CD4-positive, alpha-beta T cell (primary cell): Measurements from ENCODE around the gene CRTAC1. TPM values are rescaled to one million over a fixed set of nuclear protein-coding genes. Genes with fewer than 3 reads are reported as not detected.
"Not testable (repeated sequence)": the region's sequence is repeated elsewhere in the genome, so short reads cannot be mapped to it uniquely, and the experiment has no call there.

ENCODE experiments used
- ATAC-seq: fragments of 200-7000 bp; cut with Tn5 transposase; one replicate; pipeline ENCODE4 v1.10.0; 2022; ENCODE audit warnings: mild to moderate bottlenecking; ENCODE audit not compliant: poor library complexity
- CTCF ChIA-PET: fragments of 350-600 bp; sonication (Branson Sonifier 250); formaldehyde crosslinking; loops from one replicate; lab custom pipeline; 2021; ENCODE audit warnings: antibody characterized with exemption, inconsistent platforms; lab: Charles Lee
- POLR2A ChIA-PET: fragments of 350-600 bp; sonication (Branson Sonifier 250); formaldehyde crosslinking; loops from one replicate; lab custom pipeline; 2021; ENCODE audit warnings: antibody characterized with exemption, inconsistent platforms; lab: Charles Lee
- DNase-seq, 14 experiments: peaks; one replicate each; pipeline ENCODE4 v3.0.0-alpha.2; 2013 to 2020; ENCODE audit warnings: mixed read lengths in 2 of 14
- H3K27ac ChIP-seq, 2 donors: one replicate each; pipeline versions ENCODE4 v1.5.1 to v1.7.0; 2013; ENCODE audit warnings: low read length in 2 of 2, low read depth in 1 of 2, mild to moderate bottlenecking in 1 of 2
- H3K27me3 ChIP-seq, 2 experiments: 1 replicate in 1 of 2; 2 replicates in 1 of 2; pipeline versions ENCODE4 v1.6.1 to v1.7.0; 2013; ENCODE audit warnings: low read length in 2 of 2, control low read depth in 1 of 2, mild to moderate bottlenecking in 1 of 2, moderate library complexity in 1 of 2; ENCODE audit not compliant: insufficient read depth in 2 of 2, control insufficient read depth in 1 of 2
- H3K36me3 ChIP-seq: one replicate; pipeline ENCODE4 v1.6.1; 2013; ENCODE audit warnings: low read length, control low read depth; ENCODE audit not compliant: insufficient read depth
- H3K4me1 ChIP-seq: one replicate; pipeline ENCODE4 v1.6.1; 2013; ENCODE audit warnings: low read length, control low read depth; ENCODE audit not compliant: insufficient read depth
- H3K4me3 ChIP-seq: one replicate; pipeline ENCODE4 v1.5.1; 2013; ENCODE audit warnings: mild to moderate bottlenecking, low read length, moderate library complexity
- H3K9me3 ChIP-seq, 2 experiments: 1 replicate in 1 of 2; 2 replicates in 1 of 2; pipeline versions ENCODE4 v1.6.1 to v1.7.0; 2013; ENCODE audit warnings: low read length in 2 of 2, mild to moderate bottlenecking in 2 of 2, control low read depth in 1 of 2, moderate library complexity in 1 of 2; ENCODE audit not compliant: control insufficient read depth in 1 of 2, insufficient read depth in 1 of 2
- H3K27ac Mint-ChIP-seq: one replicate; pipeline ENCODE4 v1.8.0; 2020; ENCODE audit warnings: mixed read lengths
- H3K27me3 Mint-ChIP-seq: one replicate; pipeline ENCODE4 v1.8.0; 2021; ENCODE audit warnings: mixed read lengths
- H3K36me3 Mint-ChIP-seq: one replicate; pipeline ENCODE4 v1.8.0; 2021; ENCODE audit warnings: low read depth, mixed read lengths
- H3K4me1 Mint-ChIP-seq: one replicate; pipeline ENCODE4 v1.8.0; 2021; ENCODE audit warnings: low read depth, mixed read lengths
- H3K4me3 Mint-ChIP-seq: one replicate; pipeline ENCODE4 v1.8.0; 2020; ENCODE audit warnings: mild to moderate bottlenecking, mixed read lengths
- H3K9me3 Mint-ChIP-seq: one replicate; pipeline ENCODE4 v1.8.0; 2020; ENCODE audit warnings: mixed read lengths
- intact Hi-C, 2 experiments: fragments of 100-400 bp; cut with DNase I in 1 of 2; cut with micrococcal nuclease in 1 of 2; formaldehyde crosslinking; loops; one replicate each; pipeline versions ENCODE4 v1.15.1 to v1.9.0; 2023 to 2025; cut with DNase I, micrococcal nuclease
- total RNA-seq, 174 experiments: library from RNA in 2 of 174; stranded (reverse) in 2 of 174; gene quantifications; one replicate each; pipeline ENCODE4 v1.2.3 and lab custom pipeline; 2021 to 2026
- TF ChIP-seq, protein P1 (sequence below): fragments of 200-600 bp; IDR thresholded peaks from one replicate; pipeline ENCODE4 v1.8.0; 2022; ENCODE audit warnings: antibody characterized with exemption, mild to moderate bottlenecking

The CRTAC1 gene
- total RNA-seq, 2 experiments from 2014 or later = not detected

DNA sequence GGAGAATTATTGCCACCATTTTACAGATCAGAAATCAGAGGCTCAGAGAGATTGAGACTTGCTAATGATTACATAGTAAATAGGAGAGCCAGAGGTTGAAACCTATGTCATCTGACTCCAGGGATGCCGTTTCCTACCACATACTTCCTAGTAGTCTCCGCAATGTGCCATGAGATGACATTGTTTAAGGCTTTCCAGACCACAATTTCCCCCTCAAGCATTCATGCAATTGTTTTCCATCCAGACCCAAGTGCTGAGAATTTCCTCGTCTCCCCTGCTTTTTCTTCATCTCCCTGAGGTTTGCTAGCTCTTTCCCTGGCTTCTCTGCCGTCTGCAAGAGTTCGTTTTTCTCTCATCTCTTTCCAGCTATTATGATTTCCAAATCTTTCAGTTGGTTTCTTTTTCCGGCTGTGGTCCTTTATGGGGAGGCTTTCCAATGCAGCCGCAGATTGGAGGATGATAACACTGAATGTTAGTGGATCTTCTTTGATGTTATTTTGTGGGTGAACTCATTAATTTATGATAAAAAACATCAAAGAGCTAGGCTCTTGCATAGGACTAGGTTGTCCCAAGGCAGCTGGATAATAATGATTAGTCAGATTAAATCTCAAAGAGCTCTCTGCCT is 187.7 kb downstream of the CRTAC1 start:
- H3K4me3 ChIP-seq = no peak overlapping the region
- no peak overlapping the region for H3K27ac Mint-ChIP-seq
- POLR2A ChIA-PET = no interaction called here
- H3K27me3 ChIP-seq = no peaks in the 10 kb centered on the region
- H3K36me3 Mint-ChIP-seq = no peaks in the 10 kb centered on the region
- no peak overlapping the region for H3K4me3 Mint-ChIP-seq
- H3K27ac ChIP-seq = no peak overlapping the region
- DNase-seq (no peak), ATAC-seq (no peak)
- H3K4me1 Mint-ChIP-seq = peaks cover 20% of the 10 kb centered on the region
- no peaks in the 10 kb centered on the region for H3K27me3 Mint-ChIP-seq
- CTCF ChIA-PET = no interaction called here
- H3K4me1 ChIP-seq = no peaks in the 10 kb centered on the region
- no peaks in the 10 kb centered on the region for H3K9me3 Mint-ChIP-seq
- H3K36me3 ChIP-seq = no peaks in the 10 kb centered on the region
- intact Hi-C loops = no loop called here
- peaks cover 0 to 7% of the 10 kb centered on the region in 2 experiments for H3K9me3 ChIP-seq
- TF ChIP-seq, protein P1, sequence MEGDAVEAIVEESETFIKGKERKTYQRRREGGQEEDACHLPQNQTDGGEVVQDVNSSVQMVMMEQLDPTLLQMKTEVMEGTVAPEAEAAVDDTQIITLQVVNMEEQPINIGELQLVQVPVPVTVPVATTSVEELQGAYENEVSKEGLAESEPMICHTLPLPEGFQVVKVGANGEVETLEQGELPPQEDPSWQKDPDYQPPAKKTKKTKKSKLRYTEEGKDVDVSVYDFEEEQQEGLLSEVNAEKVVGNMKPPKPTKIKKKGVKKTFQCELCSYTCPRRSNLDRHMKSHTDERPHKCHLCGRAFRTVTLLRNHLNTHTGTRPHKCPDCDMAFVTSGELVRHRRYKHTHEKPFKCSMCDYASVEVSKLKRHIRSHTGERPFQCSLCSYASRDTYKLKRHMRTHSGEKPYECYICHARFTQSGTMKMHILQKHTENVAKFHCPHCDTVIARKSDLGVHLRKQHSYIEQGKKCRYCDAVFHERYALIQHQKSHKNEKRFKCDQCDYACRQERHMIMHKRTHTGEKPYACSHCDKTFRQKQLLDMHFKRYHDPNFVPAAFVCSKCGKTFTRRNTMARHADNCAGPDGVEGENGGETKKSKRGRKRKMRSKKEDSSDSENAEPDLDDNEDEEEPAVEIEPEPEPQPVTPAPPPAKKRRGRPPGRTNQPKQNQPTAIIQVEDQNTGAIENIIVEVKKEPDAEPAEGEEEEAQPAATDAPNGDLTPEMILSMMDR = no peak

DNA sequence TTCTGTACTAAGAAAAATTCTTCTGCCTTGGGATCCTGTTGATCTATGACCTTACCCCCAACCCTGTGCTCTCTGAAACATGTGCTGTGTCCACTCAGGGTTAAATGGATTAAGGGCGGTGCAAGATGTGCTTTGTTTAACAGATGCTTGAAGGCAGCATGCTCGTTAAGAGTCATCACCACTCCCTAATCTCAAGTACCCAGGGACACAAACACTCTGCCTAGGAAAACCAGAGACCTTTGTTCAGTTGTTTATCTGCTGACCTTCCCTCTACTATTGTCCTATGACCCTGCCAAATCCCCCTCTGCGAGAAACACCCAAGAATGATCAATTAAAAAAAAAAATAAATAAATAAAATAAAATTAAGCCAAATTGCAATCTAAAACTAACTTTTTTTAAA is 188.3 kb downstream of the CRTAC1 start:
- H3K27me3 ChIP-seq, H3K27ac ChIP-seq, H3K4me3 Mint-ChIP-seq, H3K36me3 Mint-ChIP-seq, H3K9me3 ChIP-seq, CTCF ChIA-PET, H3K27ac Mint-ChIP-seq, intact Hi-C loops, H3K9me3 Mint-ChIP-seq, H3K27me3 Mint-ChIP-seq, ATAC-seq, H3K4me1 ChIP-seq, POLR2A ChIA-PET, H3K36me3 ChIP-seq, DNase-seq, H3K4me3 ChIP-seq: not testable (repeated sequence)
- peaks cover 20% of the 10 kb centered on the region for H3K4me1 Mint-ChIP-seq

DNA sequence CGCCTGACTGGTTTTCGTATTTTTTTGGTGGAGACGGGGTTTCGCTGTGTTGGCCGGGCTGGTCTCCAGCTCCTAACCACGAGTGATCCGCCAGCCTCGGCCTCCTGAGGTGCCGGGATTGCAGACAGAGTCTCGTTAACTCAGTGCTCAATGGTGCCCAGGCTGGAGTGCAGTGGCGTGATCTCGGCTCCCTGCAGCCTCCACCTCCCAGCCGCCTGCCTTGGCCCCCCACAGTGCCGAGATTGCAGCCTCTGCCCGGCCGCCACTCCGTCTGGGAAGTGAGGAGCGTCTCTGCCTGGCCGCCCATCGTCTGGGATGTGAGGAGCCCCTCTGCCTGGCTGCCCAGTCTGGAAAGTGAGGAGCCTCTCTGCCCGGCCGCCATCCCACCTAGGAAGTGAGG is 189.3 kb downstream of the CRTAC1 start:
- intact Hi-C loops, CTCF ChIA-PET: not testable (repeated sequence)
- H3K4me1 Mint-ChIP-seq = peaks cover 20% of the 10 kb centered on the region

DNA sequence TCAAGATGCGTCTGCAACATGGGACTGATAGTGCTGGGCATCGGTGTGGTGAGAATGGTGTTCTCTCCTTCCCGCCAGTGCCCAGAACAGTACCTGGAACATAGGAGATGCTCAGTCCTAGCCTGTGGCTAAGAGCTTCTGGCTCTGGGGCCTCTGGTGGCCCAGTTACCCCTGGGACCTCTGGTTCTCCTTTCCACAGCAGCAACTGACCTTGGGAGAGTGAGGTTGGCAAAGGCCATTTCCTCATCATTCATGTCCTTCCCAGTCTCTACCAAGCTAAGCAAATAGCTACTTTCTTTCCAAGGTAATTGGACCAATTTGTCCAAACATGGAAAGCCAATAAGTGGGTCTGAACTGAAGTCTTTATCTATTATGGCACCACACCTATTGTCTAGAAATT is 192.3 kb downstream of the CRTAC1 start:
- H3K9me3 Mint-ChIP-seq = no peaks in the 10 kb centered on the region
- H3K4me3 ChIP-seq = no peak overlapping the region
- no peak overlapping the region for H3K27ac ChIP-seq
- ChIA-PET POLR2A (no interaction called here), CTCF (no interaction called here)
- intact Hi-C loops = no loop called here
- H3K27ac Mint-ChIP-seq = no peak overlapping the region
- TF ChIP-seq, protein P1 = no peak
- peaks cover 0 to 7% of the 10 kb centered on the region in 2 experiments for H3K9me3 ChIP-seq
- peaks cover 15% of the 10 kb centered on the region for H3K4me1 Mint-ChIP-seq
- DNase-seq = no peak
- no peaks in the 10 kb centered on the region for H3K27me3 ChIP-seq
- H3K4me1 ChIP-seq = no peaks in the 10 kb centered on the region
- no peak for ATAC-seq
- H3K27me3 Mint-ChIP-seq = no peaks in the 10 kb centered on the region
- H3K4me3 Mint-ChIP-seq = no peak overlapping the region
- peaks cover 11% of the 10 kb centered on the region for H3K36me3 Mint-ChIP-seq
- H3K36me3 ChIP-seq = no peaks in the 10 kb centered on the region

More for the DNA sequence above, 189.3 kb downstream of the CRTAC1 start:
- ATAC-seq, POLR2A ChIA-PET, H3K9me3 Mint-ChIP-seq, H3K27ac Mint-ChIP-seq, H3K27me3 ChIP-seq, DNase-seq, H3K9me3 ChIP-seq, H3K27ac ChIP-seq, H3K4me3 ChIP-seq, H3K27me3 Mint-ChIP-seq, H3K36me3 ChIP-seq, H3K4me1 ChIP-seq, H3K4me3 Mint-ChIP-seq: not testable (repeated sequence)
- H3K36me3 Mint-ChIP-seq = peaks cover 10% of the 10 kb centered on the region
